ENCODE data around the gene HIPK1.
A peak's percentile ranks its signal among the peaks of the same experiment; 100 is the strongest.

HIPK1 gene

DNA sequence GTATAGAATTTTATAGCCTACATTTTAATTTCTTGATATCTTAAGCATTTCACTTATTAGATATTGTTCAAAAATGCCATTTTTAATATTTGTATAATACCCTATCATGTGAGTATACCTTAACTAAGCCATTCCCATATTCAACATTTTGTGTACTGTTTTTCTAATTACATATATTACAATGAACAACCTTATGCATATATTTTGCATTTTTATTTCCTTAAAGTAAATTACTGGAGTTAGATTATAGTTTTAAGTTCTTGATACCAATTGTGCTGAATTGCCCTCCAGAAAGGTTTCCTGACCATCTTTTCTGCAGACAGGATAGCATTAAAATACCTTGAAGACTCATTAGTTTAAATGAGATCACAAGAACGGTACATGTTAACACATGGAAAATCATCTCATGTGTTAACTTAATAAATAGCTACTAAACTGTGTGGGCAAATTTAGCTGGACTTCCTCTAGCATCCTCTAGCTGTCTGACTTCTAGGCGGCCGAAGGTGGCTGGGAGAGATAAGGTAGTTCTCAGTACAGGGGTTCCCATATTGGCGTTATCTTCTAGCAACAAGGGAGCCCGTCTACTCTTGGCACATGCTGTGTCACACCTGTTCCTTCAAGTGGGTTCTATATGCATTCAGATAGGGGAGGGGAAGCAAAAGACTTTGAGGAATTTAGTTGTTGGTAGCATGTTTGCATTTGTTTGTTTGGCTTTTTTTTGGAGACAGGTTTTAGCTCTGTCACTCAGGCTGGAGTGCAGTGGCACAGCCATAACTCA lies 15.0 kb upstream of the HIPK1 start:
- no peak for DNase-seq (ENCODE audit: low spot score)

DNA sequence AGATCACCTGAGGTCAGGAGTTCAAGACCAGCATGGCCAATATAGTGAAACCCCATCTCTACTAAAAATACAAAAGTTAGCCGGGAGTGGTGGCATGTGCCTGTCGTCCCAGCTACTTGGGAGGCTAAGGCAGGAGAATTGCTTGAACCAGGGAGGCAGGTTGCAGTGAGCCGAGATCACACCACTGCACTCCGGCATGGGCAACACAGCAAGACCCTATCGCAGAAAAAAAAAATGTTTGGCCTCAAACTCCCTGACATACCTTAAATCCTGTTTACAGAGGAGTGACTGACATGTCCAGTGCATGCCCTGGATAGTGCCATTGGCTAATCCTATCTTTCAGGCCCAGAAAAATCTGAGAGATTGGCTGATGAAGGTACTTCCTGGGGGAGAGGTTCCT lies 12.2 kb upstream of the HIPK1 start:
- no peak for DNase-seq (ENCODE audit: low spot score)

DNA sequence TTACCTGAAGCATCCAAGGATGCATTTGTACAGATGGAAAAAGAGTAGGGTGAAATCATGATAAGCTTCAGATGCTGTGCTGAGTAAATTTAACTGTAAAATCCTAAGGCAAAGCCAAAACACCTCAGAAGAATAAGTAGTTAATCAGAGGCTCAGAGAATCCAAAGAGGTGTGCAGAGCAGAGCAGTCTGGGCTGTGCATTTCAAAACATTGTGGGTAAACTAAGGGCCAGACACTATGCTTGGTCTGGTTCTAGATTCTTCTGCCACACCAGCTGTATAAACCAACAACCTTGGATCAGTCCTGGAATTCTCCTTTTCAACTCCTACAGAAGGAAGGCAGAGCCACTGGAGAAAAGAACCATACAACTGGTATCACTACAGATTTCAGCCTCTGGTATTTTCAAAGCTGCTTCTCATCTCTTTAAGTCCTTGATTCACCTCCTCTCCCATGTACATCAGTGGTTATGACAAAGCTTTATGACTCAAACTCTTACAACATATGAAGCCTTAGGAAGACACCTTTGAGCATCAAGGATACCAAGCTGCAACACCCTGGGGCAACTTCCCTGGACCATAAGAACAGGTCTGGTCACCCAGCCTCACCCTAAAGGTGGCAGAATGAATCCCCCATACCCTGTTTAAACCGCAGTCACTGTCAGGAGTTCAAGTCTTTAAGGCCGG lies 11.6 kb upstream of the HIPK1 start:
- no peak for DNase-seq (ENCODE audit: low spot score)

DNA sequence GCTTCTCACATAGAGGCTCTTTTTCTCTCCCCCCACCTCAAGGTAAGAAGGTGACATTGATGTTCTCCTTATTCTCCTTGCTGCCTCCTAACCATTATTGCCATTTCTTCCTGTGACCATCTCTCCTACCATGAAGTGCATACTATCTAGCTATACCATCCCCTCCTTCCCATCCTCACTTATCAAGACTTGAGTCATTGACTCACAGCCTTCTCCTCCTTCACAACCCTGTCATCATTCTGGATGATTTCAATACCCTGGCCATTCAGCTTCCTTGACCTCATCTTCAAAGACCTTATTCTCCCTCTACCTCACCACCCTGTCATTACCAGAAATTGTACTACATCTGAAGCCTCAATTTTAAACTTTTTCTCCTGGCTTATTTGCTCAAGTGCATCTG lies 10.9 kb upstream of the HIPK1 start:
- no peak for DNase-seq (ENCODE audit: low spot score)

DNA sequence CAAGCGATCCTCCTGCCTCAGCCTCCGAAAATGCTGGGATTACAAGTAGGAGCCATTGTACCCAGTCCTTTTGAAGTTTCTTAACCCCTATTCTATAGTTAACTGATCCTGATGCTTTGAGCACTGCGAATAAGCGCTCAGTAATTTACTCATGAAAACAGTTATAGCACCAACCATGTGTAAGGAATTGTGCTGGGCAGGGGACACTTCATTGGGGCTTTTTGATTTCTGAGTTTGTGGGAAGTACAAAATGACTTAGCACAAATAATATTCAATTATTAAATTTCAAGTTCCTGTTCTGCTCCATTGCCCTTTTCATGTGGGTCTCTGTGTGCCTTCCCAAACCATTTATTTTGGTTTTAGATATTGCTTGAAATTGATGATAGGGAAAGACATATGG lies 6.2 kb upstream of the HIPK1 start:
- no peak for DNase-seq (ENCODE audit: low spot score)

DNA sequence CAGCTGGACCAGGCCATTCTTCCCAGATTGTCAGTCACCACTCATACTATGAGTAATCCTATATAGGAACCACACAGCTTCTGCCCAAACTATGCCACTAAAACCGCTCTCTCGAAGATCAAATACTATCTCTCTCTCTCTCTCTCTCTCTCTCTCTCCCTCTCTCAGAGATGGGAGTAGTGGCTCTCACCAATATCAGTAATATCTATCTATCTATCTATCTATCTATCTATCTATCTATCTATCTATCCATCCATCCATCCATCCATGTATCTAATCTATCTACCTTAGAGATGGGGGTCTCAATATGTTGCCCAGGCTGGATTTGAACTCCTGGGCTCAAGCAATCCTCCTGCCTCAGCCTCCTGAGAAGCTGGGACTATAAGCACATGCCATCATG lies 4.7 kb upstream of the HIPK1 start:
- DNase-seq (ENCODE audit: low spot score): no peak

DNA sequence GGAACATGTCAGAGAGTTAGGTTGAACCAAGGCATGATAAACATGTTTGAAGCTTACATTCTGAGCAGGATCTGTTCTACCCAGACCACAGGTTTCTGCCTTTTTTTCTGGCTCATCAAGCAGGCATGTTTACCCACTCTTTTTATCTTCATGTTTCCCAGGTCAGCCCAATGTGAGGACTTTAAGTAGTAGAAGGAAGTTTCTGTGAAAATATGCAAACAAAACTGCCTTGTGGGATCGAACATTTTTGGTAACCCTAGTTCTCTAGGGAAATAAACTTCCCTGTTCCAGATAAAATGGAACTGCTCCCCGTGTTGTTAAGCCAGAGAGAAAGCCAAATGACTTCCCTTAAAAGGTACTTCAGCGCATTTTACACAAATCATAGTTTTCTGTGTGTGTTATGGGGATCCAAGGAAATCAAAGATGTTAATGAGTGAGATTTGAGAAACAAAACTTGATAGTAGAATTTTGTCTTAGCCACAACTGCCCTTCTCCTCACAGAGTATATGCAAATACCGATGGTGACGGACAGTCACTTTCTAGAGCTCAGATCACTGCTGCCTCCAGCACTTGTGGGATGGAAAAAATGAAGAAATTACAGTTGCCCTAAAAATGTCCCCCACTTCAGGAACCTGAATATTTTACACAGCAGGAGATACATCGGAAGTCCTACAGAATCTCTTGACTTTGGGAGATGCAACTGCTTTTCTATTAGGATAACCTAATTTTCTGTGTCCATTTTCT lies 765 bp upstream of the HIPK1 start:
- no peak for DNase-seq (ENCODE audit: low spot score)

DNA sequence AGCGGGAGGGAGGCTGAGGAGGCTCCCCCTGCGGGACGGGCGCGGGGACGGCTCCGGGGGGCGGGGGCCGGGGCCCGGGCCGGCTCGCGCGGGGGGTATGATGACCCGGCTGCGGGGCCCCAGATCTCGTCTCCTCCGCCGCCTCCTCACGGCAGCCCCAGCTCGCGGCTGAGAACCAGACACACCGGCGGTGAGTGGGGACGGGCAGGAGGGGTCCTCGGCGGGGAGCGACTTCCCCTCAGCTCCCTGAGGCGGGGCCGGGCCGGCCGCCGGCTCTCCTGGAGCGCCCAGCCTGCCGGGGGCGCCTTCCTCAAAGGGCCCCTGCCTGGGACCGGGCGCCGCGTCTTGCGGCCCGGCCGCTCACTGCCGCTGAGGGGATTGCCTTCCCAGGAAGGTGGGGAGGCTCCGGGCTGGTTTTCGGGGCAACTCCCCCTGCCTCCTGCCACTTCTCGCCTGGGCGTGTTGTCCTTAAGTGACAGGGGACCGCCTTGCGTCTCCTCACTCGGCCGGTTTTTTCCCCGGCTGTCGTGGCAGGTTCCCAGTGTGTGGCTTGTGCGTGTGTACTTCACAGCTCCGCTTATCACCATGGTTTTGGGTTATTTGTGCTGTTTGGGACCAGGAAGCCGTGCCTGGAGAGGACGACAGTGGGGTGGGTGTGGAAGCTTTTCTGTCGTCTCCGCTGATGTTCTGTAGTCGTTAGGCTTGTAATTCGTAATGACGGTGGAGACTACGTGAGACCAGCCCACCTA lies 800 bp downstream of the HIPK1 start:
- peak; percentile 41 for DNase-seq (ENCODE audit: low spot score)

DNA sequence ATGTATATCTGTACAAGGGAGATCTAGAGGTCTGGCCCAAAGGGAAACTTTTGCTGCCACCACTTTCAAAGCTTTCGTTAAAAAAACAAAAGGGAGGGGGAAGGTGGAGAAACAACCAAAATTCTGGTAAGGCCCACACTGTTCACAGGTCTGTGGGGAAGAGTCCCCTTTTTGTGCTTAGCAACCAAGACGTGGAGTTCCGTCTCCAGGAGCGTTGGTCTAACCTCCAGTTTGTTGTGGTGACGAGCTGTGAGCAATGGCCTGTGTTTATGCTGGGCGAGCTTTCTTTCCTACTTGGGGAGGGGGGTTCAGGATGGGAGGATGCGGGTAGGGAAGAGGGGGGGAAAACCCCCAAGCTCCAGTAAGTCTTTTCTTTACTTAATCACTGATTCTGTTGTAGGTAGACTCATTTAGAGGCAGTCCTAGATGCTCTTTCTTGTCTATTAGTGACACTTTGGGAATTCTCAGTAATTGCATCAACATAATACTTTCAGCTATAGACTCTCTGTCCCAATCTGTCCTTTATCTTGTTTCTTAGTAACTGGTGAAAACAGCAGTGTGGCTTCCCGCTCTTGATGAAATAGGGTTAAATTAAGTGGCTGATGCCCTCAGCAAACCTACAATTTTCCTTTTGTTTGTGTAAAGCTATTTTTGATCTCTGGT lies 1.5 kb downstream of the HIPK1 start:
- DNase-seq (ENCODE audit: low spot score): no peak

DNA sequence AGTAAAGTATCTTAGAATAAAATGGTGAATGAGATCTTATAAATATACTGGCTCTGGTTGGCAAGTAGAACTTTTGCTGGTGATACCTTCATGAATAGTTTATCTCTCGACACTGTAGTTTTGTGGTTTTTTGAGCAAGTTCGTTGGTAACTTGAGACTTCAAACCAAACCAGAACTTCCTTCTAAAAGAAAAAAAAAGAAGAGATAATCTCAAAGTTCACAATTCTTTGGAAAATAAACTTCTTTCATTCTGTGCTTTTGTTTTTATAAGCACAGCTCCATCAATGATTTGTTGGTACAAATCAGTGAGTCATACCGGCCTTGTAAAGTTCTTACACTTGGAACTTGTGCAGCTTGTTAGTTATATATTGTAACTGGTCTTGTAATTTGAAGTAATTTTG lies 2.3 kb downstream of the HIPK1 start:
- DNase-seq (ENCODE audit: low spot score): no peak

DNA sequence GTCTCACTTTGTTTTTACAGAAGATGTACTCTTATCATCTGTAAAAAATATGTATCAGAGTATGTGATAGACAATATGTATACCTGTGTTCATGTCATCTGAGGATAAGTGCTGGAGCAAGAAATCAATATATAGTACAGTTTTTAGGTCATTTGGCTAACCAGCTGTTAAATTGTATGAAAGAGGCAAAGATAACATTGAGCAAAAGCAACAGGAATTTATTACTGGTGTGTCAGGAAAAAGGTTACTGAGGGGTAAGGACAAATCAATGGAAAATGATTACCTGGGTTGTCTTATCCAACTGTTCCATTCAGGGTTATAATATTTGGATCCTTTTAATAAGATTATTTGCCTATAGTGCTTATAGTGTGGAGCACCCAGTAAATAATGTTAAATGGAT lies 4.9 kb downstream of the HIPK1 start:
- DNase-seq (ENCODE audit: low spot score): no peak

DNA sequence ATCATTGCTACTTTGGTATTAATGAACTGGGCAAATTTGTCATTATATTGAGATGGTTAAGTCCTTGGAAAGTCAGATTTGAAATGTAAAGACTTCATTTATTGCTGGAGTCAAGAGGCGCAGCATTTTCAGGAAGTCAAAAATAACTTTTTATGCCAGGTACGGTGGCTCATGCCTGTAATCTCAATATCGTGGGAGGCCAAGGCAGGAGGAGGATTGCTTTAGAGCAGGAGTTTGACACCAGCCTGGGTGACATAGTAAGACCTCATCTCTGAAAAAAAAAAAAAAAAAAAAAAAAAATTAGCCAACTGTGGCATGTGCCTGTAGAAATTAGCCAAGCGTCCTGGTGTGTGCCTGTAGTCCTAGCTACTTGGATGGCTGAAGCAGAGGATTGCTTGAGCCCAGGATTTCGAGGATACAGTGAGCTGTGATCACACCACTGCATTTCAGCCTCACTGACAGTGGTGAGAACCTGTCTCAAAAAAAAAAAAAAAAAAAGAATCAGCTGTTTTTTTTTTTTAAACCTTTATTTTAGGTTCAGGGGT lies 5.5 kb downstream of the HIPK1 start:
- DNase-seq (ENCODE audit: low spot score): no peak

DNA sequence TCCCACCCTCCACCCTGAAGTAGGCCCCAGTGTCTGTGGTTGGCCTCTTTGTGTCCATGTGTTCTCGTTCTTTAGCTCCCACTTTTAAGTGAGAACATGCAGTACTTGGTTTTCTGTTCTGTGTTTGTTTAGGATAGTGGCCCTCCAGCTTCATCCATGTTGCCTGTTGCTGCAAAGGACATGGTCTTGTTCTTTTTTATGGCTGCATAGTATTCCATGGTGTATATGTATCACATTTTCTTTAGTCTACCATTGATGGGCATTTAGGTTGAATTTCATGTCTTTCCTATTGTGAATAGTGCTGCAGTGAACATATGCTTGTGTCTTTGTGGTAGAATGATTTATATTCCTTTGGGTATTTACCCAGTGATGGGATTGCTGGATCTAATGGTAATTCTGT lies 6.1 kb downstream of the HIPK1 start:
- no peak for DNase-seq (ENCODE audit: low spot score)

DNA sequence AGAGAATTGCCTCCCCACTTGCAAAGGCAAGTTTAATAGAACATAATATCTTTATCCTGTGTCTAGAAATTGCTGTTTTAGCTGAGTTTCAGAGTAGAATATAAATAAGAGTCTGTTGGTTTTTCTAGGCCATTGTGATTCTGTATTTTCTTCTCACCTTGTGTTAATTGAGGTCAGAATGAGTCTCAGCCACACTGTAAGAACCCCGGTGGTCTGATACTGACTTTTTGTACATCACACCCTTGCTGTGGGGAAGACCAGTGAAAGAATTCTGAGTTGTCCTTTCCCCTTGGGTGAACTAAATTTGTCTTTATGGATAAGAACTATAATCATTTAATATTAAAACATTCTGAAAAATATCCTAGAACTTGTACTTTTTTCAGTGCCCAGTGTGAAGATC lies 6.8 kb downstream of the HIPK1 start:
- DNase-seq (ENCODE audit: low spot score): no peak

DNA sequence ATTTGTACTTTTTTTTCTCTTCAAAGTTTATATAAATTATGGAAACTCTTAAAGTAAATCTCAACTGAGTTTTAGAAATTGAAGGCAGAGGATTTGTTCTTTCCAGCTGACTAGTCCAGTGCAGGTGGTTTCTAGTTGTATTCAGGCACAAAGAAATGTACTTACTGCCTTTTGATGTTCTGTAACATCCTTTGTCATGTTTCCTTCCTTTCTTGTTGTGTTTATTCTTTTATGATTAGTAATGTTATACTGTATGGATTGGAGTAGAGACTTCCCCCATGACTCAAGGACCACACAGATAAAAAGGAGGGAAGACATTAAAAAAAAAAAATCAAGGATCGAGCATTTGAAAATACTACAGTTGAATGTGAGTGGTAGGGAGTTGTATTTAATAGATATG lies 8.0 kb downstream of the HIPK1 start:
- DNase-seq (ENCODE audit: low spot score): no peak

DNA sequence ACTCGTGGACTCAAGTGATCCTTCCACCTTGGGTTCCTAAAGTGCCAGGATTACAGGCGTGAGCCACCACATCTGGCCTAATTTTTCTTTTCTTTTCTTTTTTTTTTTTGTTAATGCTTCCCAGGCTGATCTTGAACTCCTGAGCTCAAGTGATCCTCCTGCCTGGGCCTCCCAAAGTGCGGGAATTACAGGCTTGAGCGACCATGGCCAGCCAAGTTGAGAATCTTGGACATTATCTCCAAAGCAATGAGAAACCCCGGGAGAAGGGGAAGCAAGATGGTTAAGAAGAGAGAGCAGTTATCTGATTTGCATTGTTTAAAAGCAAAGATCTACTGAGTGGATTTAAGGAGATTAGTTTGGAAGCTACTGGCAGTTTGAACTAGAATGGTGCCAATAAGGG lies 9.1 kb downstream of the HIPK1 start:
- DNase-seq (ENCODE audit: low spot score): no peak

DNA sequence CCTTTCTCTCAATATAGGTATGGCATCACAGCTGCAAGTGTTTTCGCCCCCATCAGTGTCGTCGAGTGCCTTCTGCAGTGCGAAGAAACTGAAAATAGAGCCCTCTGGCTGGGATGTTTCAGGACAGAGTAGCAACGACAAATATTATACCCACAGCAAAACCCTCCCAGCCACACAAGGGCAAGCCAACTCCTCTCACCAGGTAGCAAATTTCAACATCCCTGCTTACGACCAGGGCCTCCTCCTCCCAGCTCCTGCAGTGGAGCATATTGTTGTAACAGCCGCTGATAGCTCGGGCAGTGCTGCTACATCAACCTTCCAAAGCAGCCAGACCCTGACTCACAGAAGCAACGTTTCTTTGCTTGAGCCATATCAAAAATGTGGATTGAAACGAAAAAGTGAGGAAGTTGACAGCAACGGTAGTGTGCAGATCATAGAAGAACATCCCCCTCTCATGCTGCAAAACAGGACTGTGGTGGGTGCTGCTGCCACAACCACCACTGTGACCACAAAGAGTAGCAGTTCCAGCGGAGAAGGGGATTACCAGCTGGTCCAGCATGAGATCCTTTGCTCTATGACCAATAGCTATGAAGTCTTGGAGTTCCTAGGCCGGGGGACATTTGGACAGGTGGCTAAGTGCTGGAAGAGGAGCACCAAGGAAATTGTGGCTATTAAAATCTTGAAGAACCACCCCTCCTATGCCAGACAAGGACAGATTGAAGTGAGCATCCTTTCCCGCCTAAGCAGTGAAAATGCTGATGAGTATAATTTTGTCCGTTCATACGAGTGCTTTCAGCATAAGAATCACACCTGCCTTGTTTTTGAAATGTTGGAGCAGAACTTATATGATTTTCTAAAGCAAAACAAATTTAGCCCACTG lies 11.5 kb downstream of the HIPK1 start:
- DNase-seq (ENCODE audit: low spot score): no peak

DNA sequence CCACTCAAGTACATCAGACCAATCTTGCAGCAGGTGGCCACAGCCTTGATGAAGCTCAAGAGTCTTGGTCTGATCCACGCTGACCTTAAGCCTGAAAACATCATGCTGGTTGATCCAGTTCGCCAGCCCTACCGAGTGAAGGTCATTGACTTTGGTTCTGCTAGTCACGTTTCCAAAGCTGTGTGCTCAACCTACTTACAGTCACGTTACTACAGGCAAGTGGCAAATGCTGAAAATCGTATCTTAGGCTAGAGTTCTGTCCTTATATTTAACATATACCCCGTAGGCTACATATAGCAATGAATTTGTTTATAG lies 12.1 kb downstream of the HIPK1 start:
- no peak for DNase-seq (ENCODE audit: low spot score)

DNA sequence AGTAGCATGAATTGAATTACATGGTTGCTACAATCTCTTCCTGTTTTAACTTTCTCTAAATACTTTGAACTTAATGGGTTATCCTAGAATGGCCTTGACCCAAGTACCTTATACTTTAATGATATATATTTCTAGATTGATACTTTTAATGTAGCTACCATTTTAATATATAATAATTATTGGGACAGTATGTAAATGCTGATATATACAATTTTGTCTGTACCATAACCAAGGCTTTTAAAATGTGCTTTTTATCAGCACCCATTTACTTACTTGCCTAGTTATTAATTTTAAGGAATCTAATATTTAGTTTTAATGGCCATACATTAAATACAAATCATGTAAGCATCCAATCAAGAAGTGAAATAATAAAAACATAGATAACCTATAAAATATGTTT lies 13.4 kb downstream of the HIPK1 start:
- DNase-seq (ENCODE audit: low spot score): no peak

DNA sequence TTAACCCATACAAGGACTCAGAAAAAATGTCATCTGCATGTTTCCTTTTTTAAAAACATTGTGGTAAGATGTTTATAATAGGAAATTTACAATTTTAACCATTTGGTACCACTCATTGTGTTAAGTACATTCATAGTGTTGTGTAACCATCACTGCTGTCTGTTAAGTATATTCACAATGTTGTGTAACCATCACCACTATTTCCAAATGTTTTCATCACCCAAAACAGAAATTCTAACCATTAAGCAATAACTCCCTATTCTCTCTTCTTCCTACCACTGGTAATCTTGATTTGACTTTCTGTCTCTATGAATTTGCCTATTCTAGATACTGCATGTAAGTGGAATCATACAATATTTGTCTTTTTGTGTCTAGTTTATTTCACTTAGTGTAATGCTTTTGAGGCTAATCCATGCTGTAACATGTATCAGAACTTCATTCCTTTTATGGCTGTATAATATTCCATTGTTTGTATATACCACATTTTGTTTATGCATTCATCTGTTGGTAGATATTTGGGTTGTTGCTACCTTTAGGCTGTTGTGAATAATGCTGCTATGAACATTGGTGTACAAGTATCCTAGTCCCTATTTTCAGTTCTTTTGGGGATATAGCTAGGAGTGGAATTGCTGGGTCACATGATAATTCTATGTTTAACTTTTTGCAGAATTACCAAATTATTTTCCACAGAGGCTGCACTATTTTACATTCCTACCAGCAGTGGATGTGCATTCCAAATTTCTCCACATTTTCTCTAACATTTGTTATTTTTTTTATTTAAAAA lies 14.1 kb downstream of the HIPK1 start:
- no peak for DNase-seq (ENCODE audit: low spot score)
